ENCODE results near the gene ZG16B. TPM values are rescaled to one million over a fixed set of nuclear protein-coding genes. Genes with fewer than 3 reads are reported as not detected.

ZG16B gene
- total and polyA plus RNA-seq, 2 of the 8 experiments (the other 6 are each of a cell fraction or from before 2014, with no cell fraction given): 0.11 TPM; not detected in 1

GRCh38 chr16:2783581-2784357 lies 46.3 kb upstream of the ZG16B start (continued):
- TF ChIP-seq TCF12 (IDR thresholded peaks at IDR 0.05; ENCODE audit: low read depth, low read length) (no peak), MAX (IDR thresholded peaks at IDR 0.05) (no peak), KDM1A (IDR thresholded peaks at IDR 0.05; ENCODE audit: borderline replicate concordance, low read length) (no peak), ASH2L (IDR thresholded peaks at IDR 0.05; ENCODE audit: low read length) (no peak), KDM5A (IDR thresholded peaks at IDR 0.05; ENCODE audit: low read length) (no peak), RBBP5 (IDR thresholded peaks at IDR 0.05; ENCODE audit: borderline replicate concordance, low read depth, low read length) (no peak), EP300 (IDR thresholded peaks at IDR 0.05; ENCODE audit: borderline replicate concordance in 1 of 2, low read depth in 2 of 2, low read length in 2 of 2) (no peak), TAF1 (IDR thresholded peaks at IDR 0.05; ENCODE audit: low read depth, low read length) (no peak), USF2 (IDR thresholded peaks at IDR 0.05; ENCODE audit: low read length) (no peak)

Data from H1 (cell line).